HG03354 (cell line): ENCODE data around the gene MZF1.

ENCODE experiments used
- ATAC-seq: cut with Tn5 transposase; IDR thresholded peaks from one replicate; pipeline ENCODE4 v1.9.1; 2021; ENCODE audit warnings: mild to moderate bottlenecking; ENCODE audit not compliant: unreplicated experiment, poor library complexity, severe bottlenecking

The MZF1 gene

GRCh38 chr19:58556622-58557220 lies 16.4 kb downstream of the MZF1 start:
- ATAC-seq, result no peak

- ATAC-seq, result no peak
These were observed 17.1 kb downstream of the MZF1 start for GRCh38 chr19:58555920-58556621.

DNA sequence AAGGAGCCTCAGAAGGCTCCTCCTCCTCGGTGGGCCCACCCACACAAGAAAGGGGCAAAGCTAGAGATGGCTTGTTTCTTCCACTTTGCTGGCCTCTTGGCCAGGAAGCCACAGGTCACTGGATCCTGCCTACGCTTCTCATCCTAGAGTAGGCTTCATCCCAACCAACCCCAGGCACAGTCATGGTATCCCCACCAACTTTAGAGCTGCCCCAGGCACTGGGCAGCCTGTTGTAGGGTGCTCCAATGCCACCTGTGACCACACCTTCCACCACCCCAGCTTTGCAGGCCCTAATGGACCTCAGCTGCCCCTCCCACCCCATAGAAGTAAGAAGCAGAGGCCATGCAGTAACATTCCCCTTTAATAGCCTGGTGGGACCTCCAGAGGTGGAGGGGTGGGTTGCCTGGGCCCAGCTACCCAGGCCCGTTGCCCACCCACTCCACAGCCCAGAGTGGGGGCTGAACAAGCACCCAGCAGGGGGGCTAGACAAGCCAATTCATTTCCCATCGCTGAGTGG lies 17.7 kb downstream of the MZF1 start:
- ATAC-seq, result no peak

DNA sequence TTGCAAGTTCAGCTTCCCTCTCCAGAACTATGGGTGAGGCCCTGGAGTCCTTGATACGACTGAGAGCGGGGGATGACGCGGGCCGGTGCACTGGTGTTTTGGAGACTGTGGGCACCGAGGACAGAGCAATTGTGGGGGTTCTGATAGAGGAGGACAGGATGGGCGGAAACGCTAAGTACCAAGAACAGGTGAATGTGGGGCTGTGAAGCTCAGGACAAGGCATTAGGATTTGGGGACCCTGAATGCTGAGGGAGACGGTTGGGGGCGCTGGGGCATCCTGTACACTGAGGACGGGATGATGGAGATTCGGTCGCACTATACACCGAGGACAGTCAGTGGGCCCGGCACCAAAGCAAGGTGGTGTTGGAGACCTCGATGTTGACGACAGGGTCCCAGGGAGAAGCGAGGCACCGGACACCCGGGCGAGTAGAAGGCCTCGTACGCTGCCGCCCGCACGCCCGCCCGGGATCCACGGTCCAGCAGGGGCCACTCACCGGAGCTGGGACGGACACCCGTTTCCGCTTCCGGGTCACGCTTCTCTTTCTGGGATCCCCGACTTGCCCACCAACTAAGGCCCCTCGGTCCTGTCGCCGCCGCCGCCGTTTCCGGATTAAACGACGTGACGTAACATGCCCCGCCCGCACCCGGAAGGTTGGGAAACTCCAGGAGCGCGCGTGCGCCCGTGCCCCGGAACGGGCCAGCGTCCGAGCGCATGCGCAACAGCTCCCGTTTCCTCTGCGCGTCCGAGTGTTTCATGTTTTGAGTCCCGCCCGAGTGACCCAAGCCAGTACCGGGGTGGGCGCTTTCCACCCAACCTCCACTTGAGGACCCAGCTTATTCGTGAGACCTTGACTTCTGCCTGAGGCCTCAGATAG lies 18.4 kb downstream of the MZF1 start, which contains the start of gene CHMP2A:
Gene CHMP2A (minus strand): TSS at position 612 of the 875 bp plus-strand sequence. CDS start 893 bp downstream, outside the sequence.
- ATAC-seq, result peak; percentile 40

GRCh38 chr19:58553799-58554493 lies 19.2 kb downstream of the MZF1 start:
- no peak for ATAC-seq

- no peak for ATAC-seq
These were observed 20.5 kb downstream of the MZF1 start for GRCh38 chr19:58552655-58553054.

- ATAC-seq, result no peak
These were observed 21.3 kb downstream of the MZF1 start for GRCh38 chr19:58551577-58552471.

DNA sequence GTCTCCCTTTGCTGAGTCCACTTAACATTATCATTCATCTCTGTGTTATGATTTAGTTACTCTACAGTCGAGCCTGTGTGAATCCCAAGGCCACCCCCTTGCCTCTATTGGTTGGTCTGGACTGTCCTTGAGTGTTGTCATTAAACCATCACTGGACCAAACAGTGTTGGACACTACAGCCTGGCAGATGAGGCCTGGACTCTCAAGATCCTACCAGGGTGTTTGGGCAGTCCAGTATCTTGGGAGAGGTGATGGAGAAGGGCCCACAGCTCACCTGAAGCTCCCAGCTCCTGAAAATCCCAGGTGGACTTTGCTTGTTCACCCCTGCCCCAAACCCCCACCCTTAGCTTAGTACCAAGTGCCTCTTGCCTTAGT lies 22.0 kb downstream of the MZF1 start:
- no peak for ATAC-seq

- ATAC-seq, result no peak
These were observed 22.6 kb downstream of the MZF1 start for GRCh38 chr19:58550362-58551122.

- ATAC-seq, result no peak
These were observed 23.3 kb downstream of the MZF1 start for GRCh38 chr19:58549664-58550361.

- ATAC-seq, result no peak
These were observed 24.1 kb downstream of the MZF1 start for GRCh38 chr19:58548859-58549663.

GRCh38 chr19:58547323-58548312 lies 25.5 kb downstream of the MZF1 start:
- ATAC-seq, result no peak

- no peak for ATAC-seq
These were observed 27.1 kb downstream of the MZF1 start for GRCh38 chr19:58546019-58546530.

DNA sequence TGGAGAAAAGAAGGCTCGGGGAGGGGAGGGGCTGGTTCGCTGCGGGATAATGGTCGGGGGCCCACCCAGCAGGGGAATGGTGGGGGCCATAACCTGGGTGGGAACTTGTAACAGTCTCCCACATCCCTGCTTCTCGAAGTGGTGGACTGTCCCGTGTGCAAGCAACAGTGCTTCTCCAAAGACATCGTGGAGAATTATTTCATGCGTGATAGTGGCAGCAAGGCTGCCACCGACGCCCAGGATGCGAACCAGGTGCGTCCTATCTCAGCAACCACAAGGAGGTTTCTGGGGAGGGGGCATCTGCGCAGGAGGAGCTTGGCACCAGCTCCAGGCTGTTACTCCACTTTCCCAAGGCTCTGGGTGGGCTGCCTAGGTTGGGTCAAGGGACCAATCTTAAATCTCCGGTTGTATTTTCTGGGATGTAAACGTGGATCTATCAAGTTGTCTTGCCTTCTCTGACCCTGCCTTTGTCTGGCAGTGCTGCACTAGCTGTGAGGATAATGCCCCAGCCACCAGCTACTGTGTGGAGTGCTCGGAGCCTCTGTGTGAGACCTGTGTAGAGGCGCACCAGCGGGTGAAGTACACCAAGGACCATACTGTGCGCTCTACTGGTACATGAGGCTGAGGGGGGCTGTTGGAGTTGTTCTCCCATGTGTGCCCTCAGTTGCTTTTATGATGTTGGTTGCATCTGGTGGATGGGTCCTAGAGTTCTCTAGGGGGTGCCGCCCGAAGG lies 27.7 kb downstream of the MZF1 start:
- ATAC-seq, result no peak
